PC-9 (cell line): ENCODE measurements around the gene SUSD1.

ENCODE experiments used
- EZH2 ChIP-seq: fragments of 200-600 bp; sonication (generic); IDR thresholded peaks from 2 replicates; pipeline ENCODE4 v1.8.0; 2017; ENCODE audit warnings: antibody characterized with exemption, low read depth
- TF ChIP-seq, protein P1 (sequence below): fragments of 200-600 bp; sonication (generic); conservative IDR thresholded peaks from 2 replicates; pipeline ENCODE4 v1.6.1; 2017; ENCODE audit warnings: mixed run types, antibody characterized with exemption, mild to moderate bottlenecking, moderate library complexity

GRCh38 chr9:112041536-112042243 lies 133.4 kb downstream of the SUSD1 start:
- no peak for TF ChIP-seq EZH2
- TF ChIP-seq, protein P1, sequence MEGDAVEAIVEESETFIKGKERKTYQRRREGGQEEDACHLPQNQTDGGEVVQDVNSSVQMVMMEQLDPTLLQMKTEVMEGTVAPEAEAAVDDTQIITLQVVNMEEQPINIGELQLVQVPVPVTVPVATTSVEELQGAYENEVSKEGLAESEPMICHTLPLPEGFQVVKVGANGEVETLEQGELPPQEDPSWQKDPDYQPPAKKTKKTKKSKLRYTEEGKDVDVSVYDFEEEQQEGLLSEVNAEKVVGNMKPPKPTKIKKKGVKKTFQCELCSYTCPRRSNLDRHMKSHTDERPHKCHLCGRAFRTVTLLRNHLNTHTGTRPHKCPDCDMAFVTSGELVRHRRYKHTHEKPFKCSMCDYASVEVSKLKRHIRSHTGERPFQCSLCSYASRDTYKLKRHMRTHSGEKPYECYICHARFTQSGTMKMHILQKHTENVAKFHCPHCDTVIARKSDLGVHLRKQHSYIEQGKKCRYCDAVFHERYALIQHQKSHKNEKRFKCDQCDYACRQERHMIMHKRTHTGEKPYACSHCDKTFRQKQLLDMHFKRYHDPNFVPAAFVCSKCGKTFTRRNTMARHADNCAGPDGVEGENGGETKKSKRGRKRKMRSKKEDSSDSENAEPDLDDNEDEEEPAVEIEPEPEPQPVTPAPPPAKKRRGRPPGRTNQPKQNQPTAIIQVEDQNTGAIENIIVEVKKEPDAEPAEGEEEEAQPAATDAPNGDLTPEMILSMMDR: no peak
